ENCODE measurements around the gene GPR31.
"Not testable (repeated sequence)": the region's sequence is repeated elsewhere in the genome, so short reads cannot be mapped to it uniquely, and the experiment has no call there.

The GPR31 gene, protein sequence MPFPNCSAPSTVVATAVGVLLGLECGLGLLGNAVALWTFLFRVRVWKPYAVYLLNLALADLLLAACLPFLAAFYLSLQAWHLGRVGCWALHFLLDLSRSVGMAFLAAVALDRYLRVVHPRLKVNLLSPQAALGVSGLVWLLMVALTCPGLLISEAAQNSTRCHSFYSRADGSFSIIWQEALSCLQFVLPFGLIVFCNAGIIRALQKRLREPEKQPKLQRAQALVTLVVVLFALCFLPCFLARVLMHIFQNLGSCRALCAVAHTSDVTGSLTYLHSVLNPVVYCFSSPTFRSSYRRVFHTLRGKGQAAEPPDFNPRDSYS

GRCh38 chr6:167157863-167158262 is at the start of gene GPR31:
GPR31 (minus strand) TSS chr6:167157980; CDS start chr6:167157831, 149 bp downstream.
- DNase-seq (ENCODE audit: low spot score): no peak

DNA sequence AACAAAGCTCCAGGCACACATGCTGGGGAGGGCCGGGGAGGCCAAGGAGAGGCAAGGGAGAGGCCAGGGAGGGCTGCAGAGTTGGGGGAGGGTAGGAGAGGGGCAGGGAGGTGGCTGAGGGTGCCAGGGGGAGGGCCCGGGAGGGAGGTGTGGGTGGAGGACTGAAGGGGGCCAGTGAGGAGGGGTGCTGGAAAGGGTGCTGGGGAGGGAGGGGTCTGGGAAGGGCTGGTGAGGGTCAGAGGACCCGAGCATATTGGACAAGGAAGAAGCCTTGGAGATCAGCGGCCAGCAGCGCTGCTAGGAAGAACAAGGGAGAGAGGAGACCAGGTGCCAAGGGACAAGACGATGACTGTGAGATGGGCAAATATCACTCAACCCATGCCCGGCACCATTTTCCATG is 49.7 kb upstream of the GPR31 start:
- no peak for DNase-seq (ENCODE audit: low spot score)

GRCh38 chr6:167205316-167205715 is 47.5 kb upstream of the GPR31 start:
- DNase-seq (ENCODE audit: low spot score): not testable (repeated sequence)

DNA sequence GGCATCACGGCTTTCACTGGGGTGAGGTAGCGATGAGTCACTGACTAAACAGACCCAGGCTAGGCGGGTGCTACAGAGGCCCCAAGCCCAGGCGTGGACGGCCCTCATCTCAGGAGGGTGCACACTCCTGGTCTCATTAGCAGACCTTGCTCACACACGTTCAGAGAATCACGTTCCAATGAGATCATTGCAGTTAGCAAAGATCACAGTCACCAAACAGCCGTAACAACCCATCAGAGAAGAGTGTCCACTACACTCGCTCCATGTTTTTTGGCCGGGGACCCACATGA is 46.2 kb upstream of the GPR31 start:
- DNase-seq (ENCODE audit: low spot score): not testable (repeated sequence)

DNA sequence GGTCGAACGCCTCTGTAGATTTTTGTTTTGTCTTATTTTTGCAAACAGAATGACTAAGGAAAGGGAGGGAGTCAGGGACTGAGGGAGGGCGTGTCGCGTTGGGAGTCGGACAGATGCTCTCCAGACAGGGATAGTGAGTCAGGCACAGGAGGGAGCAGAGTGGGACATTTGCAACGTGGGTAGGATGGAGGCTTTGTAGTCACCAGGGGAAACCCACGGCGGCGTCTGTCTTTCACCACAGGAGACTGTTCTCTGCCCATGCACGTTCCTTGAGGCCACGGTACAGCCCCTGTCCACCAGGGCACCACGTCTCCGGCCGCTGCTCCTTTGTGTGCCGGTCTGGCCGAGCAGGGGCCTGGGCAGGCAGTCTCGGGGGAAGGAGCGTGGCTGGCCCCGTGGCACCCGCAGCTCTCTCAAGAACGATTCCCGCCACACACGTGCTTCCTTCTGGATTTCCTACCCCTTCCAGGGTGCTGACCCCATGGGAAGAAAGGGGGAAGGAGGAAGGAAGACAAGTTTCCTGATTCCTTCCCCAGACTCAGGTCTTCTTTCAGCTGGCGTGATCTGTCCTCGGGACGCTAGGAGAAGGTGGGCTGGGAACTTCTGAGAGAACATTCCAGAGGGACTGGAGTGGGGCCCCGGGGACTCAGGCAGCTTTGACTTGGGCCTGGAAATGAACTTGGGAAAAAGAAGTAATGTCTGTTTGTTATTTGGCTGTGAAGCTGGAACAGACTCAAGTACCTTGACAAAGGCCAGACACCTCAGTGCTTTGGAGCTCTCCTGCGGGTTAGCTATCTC is 45.7 kb upstream of the GPR31 start:
- not testable (repeated sequence) for DNase-seq (ENCODE audit: low spot score)

- not testable (repeated sequence) for DNase-seq (ENCODE audit: low spot score)
These were observed 44.8 kb upstream of the GPR31 start for GRCh38 chr6:167202613-167203012.

- DNase-seq (ENCODE audit: low spot score): no peak
These were observed 43.0 kb upstream of the GPR31 start for GRCh38 chr6:167200806-167201205.

DNA sequence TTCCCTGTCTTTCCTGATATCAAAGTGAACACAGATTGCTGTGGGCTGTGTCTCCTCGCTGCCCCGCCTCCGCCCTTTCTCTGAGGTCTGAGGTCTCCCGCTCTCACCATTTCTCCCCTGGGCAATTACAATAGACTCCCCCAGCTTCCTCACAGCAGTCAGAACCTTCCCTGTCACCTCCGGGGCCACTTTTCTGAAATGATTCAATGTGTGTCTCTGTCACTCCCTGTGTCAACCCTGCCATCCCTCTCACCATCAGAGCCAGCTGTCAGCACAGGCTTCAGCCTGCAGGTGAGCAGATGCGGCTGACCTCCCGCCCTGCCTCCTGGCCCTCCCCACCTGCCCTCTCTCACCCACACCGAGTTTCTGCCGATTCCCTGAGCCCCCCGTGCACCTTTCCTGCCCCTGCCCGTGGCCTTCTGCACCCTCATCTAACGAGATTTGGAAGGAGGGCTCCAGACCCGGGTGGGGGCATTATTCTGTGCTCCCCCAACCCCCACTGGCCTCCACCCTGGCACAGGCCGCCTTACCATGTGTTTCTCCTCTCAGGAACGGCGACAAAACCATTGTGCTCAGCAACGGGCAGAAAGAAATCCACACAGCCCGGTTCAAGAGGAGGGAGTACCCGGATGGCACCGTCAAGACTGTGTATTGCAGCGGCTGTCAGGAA is 38.3 kb upstream of the GPR31 start:
- not testable (repeated sequence) for DNase-seq (ENCODE audit: low spot score)

DNA sequence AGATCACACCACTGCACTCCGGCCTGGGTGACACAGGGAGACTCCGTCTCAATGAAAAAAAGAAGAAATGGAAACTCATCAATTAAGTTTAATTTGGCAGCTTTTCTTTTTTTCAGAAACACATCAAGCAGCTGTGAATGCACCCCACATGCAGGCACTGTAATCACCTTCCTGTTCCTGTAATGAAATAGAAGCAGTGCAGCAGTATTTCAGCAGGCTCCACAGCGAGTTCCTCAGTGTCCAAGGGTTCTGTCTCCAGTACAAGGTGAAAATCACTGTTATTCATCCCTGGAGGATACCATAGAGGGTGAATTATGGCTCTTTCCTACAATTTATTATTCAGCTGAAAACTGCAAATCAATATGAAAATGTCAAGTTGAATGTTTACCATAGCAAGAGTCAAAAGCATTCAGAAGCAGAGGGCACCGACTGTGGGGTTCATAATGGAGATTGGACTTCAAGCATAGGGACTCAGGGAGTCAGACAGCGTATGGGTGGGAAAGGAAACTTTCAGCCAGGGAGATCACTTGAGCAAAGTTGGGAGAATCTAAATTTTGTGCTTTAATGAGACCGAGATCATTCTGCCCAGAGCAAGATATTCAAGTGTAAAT is 35.8 kb upstream of the GPR31 start:
- DNase-seq (ENCODE audit: low spot score): not testable (repeated sequence)

DNA sequence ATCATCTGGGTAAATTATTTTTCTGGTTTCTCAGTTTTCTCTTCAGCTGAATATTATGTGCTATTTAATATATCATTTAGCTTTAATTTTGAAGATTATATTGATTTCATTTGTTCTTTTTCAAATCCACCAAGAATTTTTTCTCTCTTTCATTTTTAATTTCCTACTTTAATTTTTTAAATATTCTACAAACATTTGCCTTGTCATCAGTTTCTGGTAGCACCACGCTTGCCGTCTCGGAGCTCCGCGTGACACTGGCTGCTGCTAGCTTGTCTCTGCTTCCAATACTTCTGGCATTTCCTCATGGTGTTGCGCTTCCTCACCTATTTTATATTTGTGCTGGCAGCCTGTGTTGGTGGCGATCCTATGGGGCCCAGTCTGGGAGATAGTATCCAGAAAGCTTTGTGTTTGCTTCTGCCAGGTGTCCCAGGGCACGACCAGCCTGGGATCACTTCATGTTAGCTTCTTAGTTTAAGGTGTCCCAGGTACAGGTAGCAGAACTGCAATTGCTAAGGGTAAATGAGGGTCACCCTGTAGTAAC is 33.3 kb upstream of the GPR31 start:
- DNase-seq (ENCODE audit: low spot score): not testable (repeated sequence)

GRCh38 chr6:167187275-167187674 is 29.5 kb upstream of the GPR31 start:
- DNase-seq (ENCODE audit: low spot score): not testable (repeated sequence)

- DNase-seq (ENCODE audit: low spot score): not testable (repeated sequence)
These were observed 27.3 kb upstream of the GPR31 start for GRCh38 chr6:167185101-167185500.

DNA sequence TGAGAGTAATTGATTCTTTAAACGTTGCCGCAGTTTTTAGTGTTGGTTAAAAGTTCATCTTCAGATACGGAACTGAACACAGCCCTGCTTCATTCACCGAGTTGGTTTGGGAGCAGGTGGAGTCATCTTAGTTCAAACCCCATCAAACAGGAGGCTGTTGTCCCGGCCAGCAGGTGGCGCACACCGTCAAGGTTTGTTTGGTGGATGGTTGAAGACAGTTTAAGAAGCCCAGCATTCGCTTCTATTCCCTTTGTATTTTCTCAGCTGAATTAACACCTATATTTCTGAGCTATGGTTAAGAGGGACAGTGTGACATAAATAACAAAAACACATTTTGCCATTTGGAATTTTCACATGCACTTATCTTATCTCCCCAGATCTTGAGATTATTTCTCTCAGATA is 25.1 kb upstream of the GPR31 start:
- not testable (repeated sequence) for DNase-seq (ENCODE audit: low spot score)

DNA sequence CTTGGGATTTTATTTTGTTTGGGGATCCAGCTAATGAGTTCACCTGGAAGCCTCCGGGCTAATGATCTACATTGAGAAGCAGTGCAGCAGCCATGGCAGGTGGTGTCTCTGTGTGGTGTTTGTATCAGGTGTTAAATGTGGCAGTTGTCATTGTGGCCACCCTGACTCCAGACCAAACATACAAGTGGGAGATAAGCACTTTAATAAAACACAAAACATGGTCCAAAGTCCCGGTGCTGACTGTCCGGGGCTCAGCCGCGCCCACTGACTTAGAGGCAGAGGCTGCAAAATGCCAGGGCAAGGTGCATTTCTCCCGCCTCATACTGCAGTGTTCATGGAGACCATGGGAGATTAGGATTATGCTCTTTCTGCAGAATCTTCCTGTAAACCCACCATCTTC is 23.6 kb upstream of the GPR31 start:
- DNase-seq (ENCODE audit: low spot score): not testable (repeated sequence)

- DNase-seq (ENCODE audit: low spot score): not testable (repeated sequence)
These were observed 22.3 kb upstream of the GPR31 start for GRCh38 chr6:167180086-167180485.

DNA sequence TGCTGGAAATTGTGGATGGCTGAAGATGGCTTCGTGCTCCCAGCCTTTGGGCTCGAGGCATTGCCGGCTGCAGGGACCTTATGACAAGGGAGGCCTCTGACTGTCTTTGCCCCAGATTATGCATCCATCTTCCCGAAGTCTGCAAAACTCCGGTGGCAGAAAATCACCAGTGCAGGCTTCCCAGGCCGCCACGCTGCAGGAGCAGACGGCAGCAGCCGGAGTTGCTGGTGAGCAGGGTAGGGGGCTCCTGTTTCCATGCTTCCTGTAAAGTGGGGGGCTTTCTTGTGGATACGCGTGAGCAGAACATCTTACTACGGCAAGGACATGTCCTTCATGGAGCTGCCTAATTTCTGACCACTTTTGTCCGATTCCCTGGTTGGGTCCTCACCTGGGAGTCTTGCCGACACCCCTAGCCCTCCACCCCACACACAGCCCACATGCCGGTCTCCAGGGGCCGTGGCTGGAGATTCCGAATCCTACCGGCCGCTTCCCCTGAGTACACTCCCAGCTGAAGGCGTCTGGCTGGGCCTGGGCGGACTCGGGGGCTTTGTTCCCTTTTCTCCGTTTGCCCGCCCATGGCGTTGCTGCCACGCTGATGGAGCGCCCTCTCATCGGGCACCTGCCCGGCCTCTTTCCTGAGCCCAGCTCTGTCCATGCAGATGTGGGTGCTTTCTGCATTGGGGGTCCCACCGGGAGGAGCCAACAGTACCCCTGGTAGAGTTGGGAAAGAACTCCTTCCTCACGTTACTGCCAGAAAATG is 21.3 kb upstream of the GPR31 start:
- DNase-seq (ENCODE audit: low spot score): not testable (repeated sequence)

DNA sequence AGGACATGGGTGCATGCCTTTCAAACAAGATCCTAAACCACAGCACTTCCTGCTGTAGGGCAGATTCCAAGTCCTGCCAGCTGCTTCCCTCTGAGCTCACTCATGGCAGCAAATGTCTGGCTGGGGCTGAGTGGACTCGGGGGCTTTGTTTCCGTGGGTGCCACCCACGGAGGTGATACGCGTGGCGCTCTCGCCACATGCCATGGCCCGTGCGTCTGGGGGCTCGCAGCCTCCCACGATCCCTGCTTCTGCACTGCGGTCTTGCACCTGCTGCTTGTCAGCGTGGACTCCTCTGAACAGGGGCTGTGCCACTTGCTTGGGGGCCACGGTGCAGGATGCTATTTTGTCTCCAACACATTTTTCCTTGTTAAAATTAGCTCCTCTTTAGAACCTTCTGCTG is 19.5 kb upstream of the GPR31 start:
- DNase-seq (ENCODE audit: low spot score): not testable (repeated sequence)

DNA sequence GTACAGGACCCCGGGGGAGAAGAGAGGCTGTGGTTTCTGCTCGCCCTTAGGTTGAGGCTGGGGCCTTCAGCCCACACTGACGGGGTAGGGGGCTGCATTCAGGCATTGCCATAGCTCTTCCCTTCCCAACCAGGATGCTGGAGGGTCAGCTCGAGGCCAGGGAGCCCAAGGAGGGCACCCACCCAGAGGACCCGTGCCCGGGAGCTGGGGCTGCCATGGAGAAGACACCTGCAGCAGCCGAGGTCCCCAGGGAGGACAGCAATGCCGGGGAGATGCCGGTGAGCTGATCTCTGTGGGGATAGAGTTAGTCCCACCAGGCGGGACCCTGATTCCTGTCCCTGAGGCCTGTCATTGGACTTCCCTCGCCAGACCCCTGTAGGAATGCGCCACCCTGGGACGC is 14.2 kb upstream of the GPR31 start:
- DNase-seq (ENCODE audit: low spot score): not testable (repeated sequence)

DNA sequence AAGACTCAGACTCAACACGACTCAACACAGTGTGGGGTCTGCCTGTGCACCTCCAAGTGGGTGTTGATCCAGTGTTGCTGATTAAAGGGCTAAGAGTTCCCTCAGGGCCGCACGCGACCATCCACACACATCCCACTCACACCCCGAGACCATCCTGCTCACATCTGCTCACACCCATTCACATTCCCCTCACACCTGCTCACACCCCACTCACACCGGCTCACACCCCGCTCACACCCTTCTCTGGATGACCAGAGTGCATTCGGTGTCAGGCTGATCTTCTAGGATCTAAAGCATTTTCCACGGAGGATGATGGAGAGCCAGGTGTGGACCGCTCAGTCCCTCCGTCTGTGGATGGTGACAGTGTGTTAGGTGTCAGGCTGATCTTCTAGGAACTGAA is 13.5 kb upstream of the GPR31 start:
- DNase-seq (ENCODE audit: low spot score): not testable (repeated sequence)

DNA sequence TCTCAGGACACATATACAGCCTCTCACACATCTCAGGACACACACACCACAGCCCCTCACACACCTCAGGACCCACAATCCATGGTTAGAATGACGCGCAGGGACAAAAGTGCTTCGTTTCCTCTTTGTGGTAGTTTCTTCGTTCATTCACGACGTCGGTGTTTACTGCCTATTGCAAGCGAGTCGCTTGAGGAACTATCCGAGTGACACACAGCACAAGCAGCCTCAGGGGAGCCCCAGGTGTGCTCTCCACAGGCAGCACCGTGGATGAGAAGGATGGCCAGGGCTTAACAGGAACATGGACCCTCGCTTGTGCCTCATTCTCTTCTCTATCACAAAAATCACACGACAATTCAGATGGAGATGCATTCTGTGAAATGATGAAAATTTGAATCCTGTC is 12.1 kb upstream of the GPR31 start:
- DNase-seq (ENCODE audit: low spot score): not testable (repeated sequence)

GRCh38 chr6:167168296-167168695 is 10.5 kb upstream of the GPR31 start:
- DNase-seq (ENCODE audit: low spot score): not testable (repeated sequence)
